H1 (cell line): ENCODE results near the gene MORN4. TPM values are rescaled to one million over a fixed set of nuclear protein-coding genes. Genes with fewer than 3 reads are reported as not detected.

ENCODE experiments used
- CTCF ChIA-PET: fragments of 300-600 bp; sonication (Branson Sonifier 250); formaldehyde crosslinking; loops from one replicate; lab custom pipeline; 2021; ENCODE audit not compliant: partially characterized antibody; lab: Charles Lee
- POLR2A ChIA-PET: fragments of 300-600 bp; sonication (Branson Sonifier 250); formaldehyde crosslinking; loops from one replicate; lab custom pipeline; 2021; ENCODE audit warnings: inconsistent platforms; ENCODE audit not compliant: partially characterized antibody; lab: Charles Lee
- DNase-seq, 2 experiments: peaks; one replicate each; pipeline versions ENCODE4 v3.0.0 to v3.0.0-alpha.2; 2010 to 2022; ENCODE audit warnings: low spot score in 2 of 2, low read depth in 1 of 2, mixed read lengths in 1 of 2
- FAIRE-seq: peaks from 2 replicates; lab custom pipeline; 2011; peaks lifted over from hg19 to GRCh38; lab: Jason Lieb, UNC
- H2AFZ ChIP-seq: 2 replicates; pipeline ENCODE4 v1.8.1; 2012; ENCODE audit warnings: low read length, inconsistent platforms
- H2AK5ac ChIP-seq: 2 replicates; pipeline ENCODE4 v1.6.1; 2013; ENCODE audit warnings: low read depth, low read length
- H2BK120ac ChIP-seq: replicated peaks from 2 replicates; pipeline ENCODE3; 2013; ENCODE audit warnings: low read depth, low read length, inconsistent platforms
- H2BK12ac ChIP-seq: 2 replicates; pipeline ENCODE4 v1.6.1; 2013; ENCODE audit warnings: low read depth, low read length
- H2BK15ac ChIP-seq: 2 replicates; pipeline ENCODE4 v1.6.1; 2013; ENCODE audit warnings: low read length
- H2BK20ac ChIP-seq: 2 replicates; pipeline ENCODE4 v1.6.1; 2013; ENCODE audit warnings: low read length
- H2BK5ac ChIP-seq: 2 replicates; pipeline ENCODE4 v1.6.1; 2013; ENCODE audit warnings: low read depth, low read length
- H3K14ac ChIP-seq: 2 replicates; pipeline ENCODE4 v1.6.1; 2013; ENCODE audit warnings: inconsistent platforms; ENCODE audit not compliant: insufficient read length
- H3K18ac ChIP-seq: 2 replicates; pipeline ENCODE4 v1.6.1; 2013; ENCODE audit warnings: low read length; ENCODE audit errors: extremely low read depth
- H3K23ac ChIP-seq: 2 replicates; pipeline ENCODE4 v1.6.1; 2013; ENCODE audit warnings: inconsistent platforms; ENCODE audit not compliant: insufficient read length
- H3K23me2 ChIP-seq: 2 replicates; pipeline ENCODE4 v1.6.1; 2013; ENCODE audit warnings: low read depth, low read length
- H3K27ac ChIP-seq: 2 replicates; pipeline ENCODE4 v1.6.1; 2011; ENCODE audit warnings: low read depth, low read length, inconsistent platforms
- H3K27me3 ChIP-seq, 4 experiments: replicated peaks in 1 of 4; 1 replicate in 1 of 4; 2 replicates in 3 of 4; pipeline versions ENCODE4 v1.6.1 to v1.8.1; 2011 to 2013; ENCODE audit warnings: low read length in 3 of 4, mild to moderate bottlenecking in 3 of 4, inconsistent platforms in 2 of 4, mixed read lengths in 2 of 4, moderate library complexity in 1 of 4; ENCODE audit not compliant: control insufficient read depth in 3 of 4, insufficient read depth in 3 of 4; ENCODE audit errors: extremely low read depth in 1 of 4
- H3K36me3 ChIP-seq, 4 experiments: 2 replicates each; pipeline versions ENCODE4 v1.6.1 to v1.8.1; 2011 to 2013; ENCODE audit warnings: mild to moderate bottlenecking in 4 of 4, low read length in 3 of 4, moderate library complexity in 2 of 4, control low read depth in 1 of 4, inconsistent platforms in 1 of 4; ENCODE audit not compliant: insufficient read depth in 4 of 4, control insufficient read depth in 2 of 4
- H3K4ac ChIP-seq: replicated peaks from 2 replicates; pipeline ENCODE3; 2013; ENCODE audit warnings: low read length, low read depth, mixed read lengths, inconsistent platforms; ENCODE audit not compliant: insufficient read length
- H3K4me1 ChIP-seq, 4 experiments: replicated peaks in 1 of 4; 1 replicate in 1 of 4; 2 replicates in 3 of 4; pipeline versions ENCODE4 v1.6.1 to v1.8.1; 2011 to 2013; ENCODE audit warnings: low read length in 3 of 4, inconsistent platforms in 2 of 4, mixed read lengths in 1 of 4; ENCODE audit not compliant: insufficient read depth in 4 of 4, control insufficient read depth in 3 of 4
- H3K4me2 ChIP-seq, 2 experiments: 2 replicates each; pipeline versions ENCODE4 v1.6.1 to v1.8.1; 2011 to 2013; ENCODE audit warnings: low read depth in 2 of 2, low read length in 2 of 2, control low read depth in 1 of 2, inconsistent platforms in 1 of 2, mild to moderate bottlenecking in 1 of 2; ENCODE audit not compliant: insufficient read depth in 1 of 2
- H3K4me3 ChIP-seq, 4 experiments: fragments of 200-600, 300-600 bp in 1 of 4; sonication (generic), shearing (Covaris generic), sonication (Bioruptor Twin) in 1 of 4; 2 replicates each; pipeline versions ENCODE4 v1.5.1 to v1.8.1; 2011 to 2016; ENCODE audit warnings: low read length in 4 of 4, low read depth in 3 of 4, control low read depth in 2 of 4, inconsistent platforms in 2 of 4, mild to moderate bottlenecking in 2 of 4, mixed read lengths in 1 of 4, moderate library complexity in 1 of 4; ENCODE audit not compliant: insufficient read depth in 2 of 4; ENCODE audit errors: extremely low read depth in 1 of 4
- H3K56ac ChIP-seq: replicated peaks from 2 replicates; pipeline ENCODE3; 2013; ENCODE audit warnings: low read depth, mild to moderate bottlenecking, mixed read lengths, low read length, inconsistent platforms; ENCODE audit not compliant: insufficient read length
- H3K79me1 ChIP-seq: 2 replicates; pipeline ENCODE4 v1.6.1; 2013; ENCODE audit warnings: low read depth, low read length, control low read depth
- H3K79me2 ChIP-seq, 2 experiments: 2 replicates each; pipeline versions ENCODE4 v1.6.1 to v1.8.1; 2012 to 2013; ENCODE audit warnings: low read length in 2 of 2, mild to moderate bottlenecking in 2 of 2, inconsistent platforms in 1 of 2; ENCODE audit not compliant: insufficient read depth in 2 of 2, control insufficient read depth in 1 of 2
- H3K9ac ChIP-seq, 4 experiments: replicated peaks in 1 of 4; 1 replicate in 1 of 4; 2 replicates in 3 of 4; pipeline versions ENCODE4 v1.6.1 to v1.8.1; 2011 to 2013; ENCODE audit warnings: low read depth in 3 of 4, low read length in 3 of 4, control low read depth in 2 of 4, mild to moderate bottlenecking in 2 of 4, moderate library complexity in 2 of 4, inconsistent platforms in 1 of 4; ENCODE audit errors: extremely low read depth in 1 of 4
- H3K9me3 ChIP-seq, 2 experiments: 2 replicates each; pipeline versions ENCODE4 v1.6.1 to v1.8.1; 2012 to 2013; ENCODE audit warnings: mild to moderate bottlenecking in 2 of 2, moderate library complexity in 2 of 2, control low read depth in 1 of 2, inconsistent platforms in 1 of 2, low read depth in 1 of 2, low read length in 1 of 2, mixed read lengths in 1 of 2; ENCODE audit not compliant: insufficient read depth in 2 of 2
- H4K20me1 ChIP-seq, 2 experiments: replicated peaks in 1 of 2; 2 replicates each; pipeline versions ENCODE3 to v1.8.1; 2011 to 2013; ENCODE audit warnings: inconsistent platforms in 2 of 2, low read length in 2 of 2, mild to moderate bottlenecking in 1 of 2; ENCODE audit not compliant: insufficient read depth in 2 of 2, control insufficient read depth in 1 of 2
- H4K5ac ChIP-seq: 2 replicates; pipeline ENCODE4 v1.6.1; 2013; ENCODE audit warnings: low read length, low read depth, mixed read lengths, inconsistent platforms; ENCODE audit not compliant: insufficient read length
- H4K8ac ChIP-seq: 2 replicates; pipeline ENCODE4 v1.8.0; 2013; ENCODE audit warnings: mild to moderate bottlenecking, moderate library complexity, low read length, inconsistent platforms; ENCODE audit not compliant: insufficient read depth; ENCODE audit errors: extremely low read depth
- H4K91ac ChIP-seq: replicated peaks from 2 replicates; pipeline ENCODE3; 2013; ENCODE audit warnings: low read length, mixed read lengths, inconsistent platforms; ENCODE audit not compliant: insufficient read length
- SRF ChIP-seq: IDR thresholded peaks from 2 replicates; pipeline ENCODE4 v1.6.1; 2011; ENCODE audit warnings: mild to moderate bottlenecking, low read depth, low read length, moderate library complexity
- WGBS, 2 experiments: shearing (Covaris generic) in 1 of 2; methylation state at CpG; one replicate each; pipeline versions ENCODE4 v1.1.6 to v1.1.7; 2013 to 2015; ENCODE audit warnings: low lambda C conversion rate in 2 of 2, mixed read lengths in 2 of 2, inconsistent platforms in 1 of 2, low coverage in 1 of 2, missing lambda C conversion rate in 1 of 2; ENCODE audit not compliant: insufficient replicate concordance in 2 of 2, insufficient coverage in 1 of 2, insufficient read length in 1 of 2; ENCODE audit errors: extremely low coverage in 1 of 2, missing lambda C conversion rate in 1 of 2; 5-methylcytosine and 5-hydroxymethylcytosine counted together
- polyA plus RNA-seq, 7 experiments: library from polyadenylated mRNA; depleted of rRNA in 3 of 7; stranded (reverse) in 5 of 7; unstranded in 2 of 7; fragments of >200 nt in 5 of 7; fragments of 200-250 nt in 2 of 7; gene quantifications; 1 replicate in 5 of 7; 2 replicates in 1 of 7; 4 replicates in 1 of 7; pipeline versions ENCODE4 v1.2.1 to v1.2.3, GENCODE V29; 2011 to 2013; ENCODE audit warnings: missing spikeins in 2 of 7, mixed read lengths in 2 of 7
- total RNA-seq: library from RNA; stranded (reverse); fragmentation: NEBNext Ultra II Directional; extraction: Animal tissue kit (Norgen Biotek cat#: 25700); gene quantifications from 2 replicates; pipeline ENCODE4 v1.2.1, GENCODE V29; 2021
- TF ChIP-seq, protein P1 (sequence below): IDR thresholded peaks from 2 replicates; pipeline ENCODE4 v1.6.1; 2011; ENCODE audit warnings: low read depth, mild to moderate bottlenecking, low read length; ENCODE audit not compliant: insufficient read depth

The MORN4 gene
- total and polyA plus RNA-seq, 2 of the 8 experiments (the other 6 are each of a cell fraction or from before 2014, with no cell fraction given), result 13.6 to 22.0 TPM

GRCh38 chr10:97573021-97573420 lies 60.3 kb downstream of the MORN4 start:
- H2BK5ac ChIP-seq, result no peak overlapping the region
- no peak overlapping the region for H2AFZ ChIP-seq
- H4K8ac ChIP-seq, result no peak overlapping the region
- no peaks in the 10 kb centered on the region for H3K79me1 ChIP-seq
- no peak for TF ChIP-seq SRF
- TF ChIP-seq, protein P1, sequence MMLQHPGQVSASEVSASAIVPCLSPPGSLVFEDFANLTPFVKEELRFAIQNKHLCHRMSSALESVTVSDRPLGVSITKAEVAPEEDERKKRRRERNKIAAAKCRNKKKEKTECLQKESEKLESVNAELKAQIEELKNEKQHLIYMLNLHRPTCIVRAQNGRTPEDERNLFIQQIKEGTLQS, result no peak
- no peak overlapping the region for H3K9ac ChIP-seq
- H3K4me3 ChIP-seq, result no peak overlapping the region
- no peak overlapping the region for H3K56ac ChIP-seq
- H2AK5ac ChIP-seq, result no peak overlapping the region
- DNase-seq (no peak), FAIRE-seq (no peak)
- H3K18ac ChIP-seq, result no peak overlapping the region
- peaks cover 0 to 14% (median 2%) of the 10 kb centered on the region in 4 experiments; a peak in 4 of 8 replicates for H3K36me3 ChIP-seq
- no peak overlapping the region for H3K4ac ChIP-seq
- H4K91ac ChIP-seq, result no peak overlapping the region
- H3K79me2 ChIP-seq, result no peaks in the 10 kb centered on the region
- H2BK120ac ChIP-seq, result no peak overlapping the region
- H3K23ac ChIP-seq, result no peak overlapping the region
- WGBS, 2 experiments, result 88% methylated on average over 2 of the region's 2 CpGs; no CpG with 5 or more reads in 1 of the 2 experiments
- ChIA-PET POLR2A (interaction anchor here (1.7 kb wide), 1 partner anchor 9 kb away, joined by 8 read pairs; no protein-coding TSS in a partner anchor), CTCF (interaction anchor here (0.6 to 12.9 kb wide), 26 partner anchors 11 to 124 kb away, joined by 3 to 169 read pairs (median 7); partner anchors contain the start of genes C10orf62 and HOGA1)
- no peak overlapping the region for H4K5ac ChIP-seq
- peaks cover 0 to 2% of the 10 kb centered on the region in 2 experiments for H4K20me1 ChIP-seq
- no peak overlapping the region for H2BK12ac ChIP-seq
- no peak overlapping the region for H2BK15ac ChIP-seq
- H3K27me3 ChIP-seq, result no peaks in the 10 kb centered on the region; a peak in 1 of 7 replicates
- no peak overlapping the region for H3K14ac ChIP-seq
- no peaks in the 10 kb centered on the region for H3K9me3 ChIP-seq
- H3K23me2 ChIP-seq, result no peaks in the 10 kb centered on the region
- peaks cover 2 to 6% (median 4%) of the 10 kb centered on the region in 4 experiments; a peak in 3 of 7 replicates for H3K4me1 ChIP-seq
- H2BK20ac ChIP-seq, result no peak overlapping the region
- H3K4me2 ChIP-seq, result no peak overlapping the region
- no peak overlapping the region for H3K27ac ChIP-seq
